ENCODE measurements around the gene PAN3. TPM values are rescaled to one million over a fixed set of nuclear protein-coding genes. Genes with fewer than 3 reads are reported as not detected.

PAN3 gene
- total RNA-seq, 4 donors from 2014 or later: 26.0 to 45.0 (median 34.1) TPM

DNA sequence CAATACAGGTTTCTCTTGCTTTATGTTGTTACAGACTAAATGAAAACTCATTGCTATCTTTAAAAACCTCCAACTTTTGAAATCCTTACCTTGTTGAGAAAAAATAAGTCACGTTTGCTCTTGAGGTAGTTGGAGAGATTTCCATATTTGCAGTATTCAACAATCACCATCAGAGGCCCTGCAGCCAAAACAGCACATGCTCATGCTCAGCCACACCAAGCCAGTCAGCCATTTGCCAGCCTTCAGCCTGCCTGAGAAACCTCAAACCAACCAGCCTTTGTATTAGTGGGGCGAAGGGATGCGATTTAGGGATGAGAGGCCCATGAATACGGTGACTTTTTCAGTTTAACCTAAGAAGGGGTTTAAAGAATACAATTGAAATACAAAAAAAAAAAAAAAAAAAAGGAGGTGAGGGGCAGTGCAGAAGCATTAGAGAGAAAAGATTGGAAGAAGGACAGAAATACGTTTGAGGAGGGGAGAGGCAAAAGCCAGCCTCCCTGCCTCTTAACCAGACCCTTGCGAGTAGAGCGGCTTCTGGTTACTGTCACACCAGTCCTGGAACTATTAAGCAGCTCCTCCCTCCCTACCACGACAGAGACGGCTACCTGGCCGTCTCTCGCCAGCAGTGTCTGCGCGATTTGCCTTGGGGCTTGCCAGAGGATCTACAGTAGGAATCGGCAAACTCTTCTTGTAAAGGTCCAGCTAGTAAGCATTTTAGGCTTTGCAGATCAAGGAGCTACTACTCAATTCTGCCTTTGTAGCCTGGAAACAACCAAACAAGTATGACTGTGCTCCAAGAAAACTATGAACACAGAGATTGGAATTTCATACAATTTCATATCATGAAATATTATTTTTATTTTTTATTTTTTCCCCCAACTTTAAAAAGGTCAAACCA, 189.3 kb downstream of the PAN3 start:
- peaks cover 0 to 17% (median 0%) of the 10 kb centered on the region in 3 donors for H3K4me1 ChIP-seq
- H3K9me3 ChIP-seq: no peaks in the 10 kb centered on the region
- H3K27ac ChIP-seq: no peak overlapping the region
- WGBS, 2 donors (ENCODE audit: low coverage in 1 of 2): 86 to 90% methylated on average over 3 to 14 of the region's 14 CpGs
- no peaks in the 10 kb centered on the region for H3K27me3 ChIP-seq
- TF ChIP-seq POLR2AphosphoS5 (IDR thresholded peaks at IDR 0.05): no peak
- H3K4me3 ChIP-seq: no peak overlapping the region
- no peak for ATAC-seq
- H3K36me3 ChIP-seq: no peaks in the 10 kb centered on the region

DNA sequence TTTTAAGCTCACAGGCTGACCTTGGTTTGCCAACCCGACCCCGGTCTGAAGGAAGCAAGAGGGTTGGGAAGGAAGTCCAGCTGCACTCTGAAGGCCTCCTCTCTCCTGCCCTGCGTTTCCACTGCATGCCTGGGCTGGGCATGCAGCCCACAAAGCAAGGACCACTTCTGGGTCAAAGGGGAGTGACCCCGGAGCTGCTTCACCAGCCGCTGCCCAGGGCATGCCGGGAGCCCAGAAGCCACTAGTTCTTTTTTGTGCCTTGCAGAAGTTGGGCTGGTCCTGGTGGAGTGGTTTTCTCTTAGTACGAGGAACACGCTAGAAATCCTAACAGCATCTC, 189.9 kb downstream of the PAN3 start:
- Histone ChIP-seq H3K4me1 (peaks cover 0 to 17% (median 0%) of the 10 kb centered on the region in 3 donors), H3K4me3 (no peak overlapping the region), H3K9me3 (no peaks in the 10 kb centered on the region), H3K27ac (no peak overlapping the region), H3K36me3 (no peaks in the 10 kb centered on the region), H3K27me3 (no peaks in the 10 kb centered on the region)
- TF ChIP-seq CTCF (IDR thresholded peaks at IDR 0.05) (no peak), EP300 (IDR thresholded peaks at IDR 0.05) (no peak)
- ATAC-seq: no peak
- 80% methylated on average over 6 of the region's 8 CpGs; no CpG with 5 or more reads in 1 of the 2 donors for WGBS, 2 donors (ENCODE audit: low coverage in 1 of 2)

DNA sequence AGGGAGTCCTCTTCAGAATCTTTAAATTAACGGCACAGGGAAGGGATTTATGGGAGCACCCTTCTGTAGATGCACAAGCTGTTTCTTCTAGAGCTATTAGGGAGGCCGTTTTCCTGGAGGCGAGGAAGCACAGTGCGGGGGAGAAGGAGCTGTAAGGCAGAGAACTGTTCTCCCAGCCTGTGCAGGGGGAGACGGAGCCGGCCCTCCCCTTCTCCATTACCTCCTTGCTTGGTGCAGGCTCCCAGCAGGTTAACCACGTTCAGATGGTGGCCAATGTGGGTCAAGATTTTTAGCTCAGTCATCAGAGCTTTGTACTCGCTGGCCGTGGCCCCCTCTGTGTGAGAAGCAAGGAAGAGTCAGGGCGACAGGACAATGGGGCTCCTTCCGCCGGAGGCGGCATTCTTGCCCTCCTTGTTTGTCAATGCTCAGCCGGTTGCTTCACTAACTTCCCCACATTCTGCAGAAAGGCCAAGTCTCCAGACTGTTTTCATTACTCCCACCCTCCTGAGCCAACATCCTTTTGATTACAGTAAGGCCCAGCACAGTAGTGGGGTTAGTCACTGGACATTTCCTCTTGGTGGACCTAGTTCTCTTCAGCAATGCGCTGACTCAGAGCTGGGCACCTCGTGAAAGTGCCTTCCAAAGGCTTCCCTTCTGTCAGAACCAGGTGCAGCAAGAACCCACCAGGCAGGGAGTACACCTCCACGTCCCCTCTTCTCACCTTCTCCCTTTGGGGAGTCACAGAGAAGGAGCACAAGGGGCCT, 191.2 kb downstream of the PAN3 start:
- peaks cover 0 to 14% (median 0%) of the 10 kb centered on the region in 3 donors for H3K4me1 ChIP-seq
- WGBS, 2 donors (ENCODE audit: low coverage in 1 of 2): 30 to 60% methylated on average over 1 to 4 of the region's 17 CpGs
- peak; percentile 7 for TF ChIP-seq POLR2AphosphoS5 (IDR thresholded peaks at IDR 0.05)
- TF ChIP-seq CTCF (IDR thresholded peaks at IDR 0.05): no peak
- H3K4me3 ChIP-seq: no peak overlapping the region
- H3K36me3 ChIP-seq: no peaks in the 10 kb centered on the region
- H3K27ac ChIP-seq: no peak overlapping the region
- no peaks in the 10 kb centered on the region for H3K27me3 ChIP-seq
- no peaks in the 10 kb centered on the region for H3K9me3 ChIP-seq
- ATAC-seq: peak; percentile 74

DNA sequence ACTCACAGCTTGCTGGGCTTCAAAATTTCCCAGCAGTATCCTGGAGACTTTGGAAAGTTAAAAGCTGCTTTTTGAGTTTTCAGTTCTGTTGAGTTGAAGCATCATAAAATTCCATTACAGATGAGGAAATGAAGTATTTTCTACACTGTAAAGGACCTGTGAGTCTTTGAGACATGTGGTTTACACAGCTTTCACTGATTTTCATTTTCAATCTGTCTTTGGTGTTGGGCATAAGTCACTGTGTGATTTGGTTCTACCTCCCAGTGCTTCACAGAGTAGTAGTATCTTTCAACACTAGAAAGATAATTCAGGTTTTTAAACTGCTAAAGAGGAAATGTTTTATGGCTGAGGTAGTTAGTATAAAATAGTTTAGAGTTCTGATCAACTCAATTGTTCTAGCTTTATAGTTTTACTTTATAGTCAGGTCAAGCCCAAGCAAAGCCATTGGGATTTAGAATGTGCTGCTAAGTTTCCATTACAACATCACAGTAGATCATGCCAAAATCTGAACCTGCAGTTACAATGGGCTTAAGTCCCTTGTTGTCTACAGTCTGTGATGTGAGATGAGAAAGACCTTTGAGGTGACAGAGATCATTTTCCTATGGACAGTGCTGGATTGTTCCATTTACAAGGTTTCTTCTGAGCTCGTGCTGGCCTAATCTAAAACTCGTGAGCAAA, 195.0 kb downstream of the PAN3 start:
- Histone ChIP-seq H3K9me3 (no peaks in the 10 kb centered on the region), H3K36me3 (no peaks in the 10 kb centered on the region), H3K27me3 (no peaks in the 10 kb centered on the region), H3K4me3 (no peak overlapping the region), H3K27ac (no peak overlapping the region), H3K4me1 (peaks cover 0 to 30% (median 3%) of the 10 kb centered on the region in 3 donors)
- 79 to 94% methylated on average over 2 of the region's 2 CpGs for WGBS, 2 donors (ENCODE audit: low coverage in 1 of 2)
- TF ChIP-seq CTCF (IDR thresholded peaks at IDR 0.05) (no peak), POLR2A (IDR thresholded peaks at IDR 0.05) (no peak), EP300 (IDR thresholded peaks at IDR 0.05) (no peak), POLR2AphosphoS5 (IDR thresholded peaks at IDR 0.05) (no peak)
- no peak for ATAC-seq

GRCh38 chr13:28336193-28336657, 197.9 kb downstream of the PAN3 start:
- Histone ChIP-seq H3K27ac (no peak overlapping the region), H3K27me3 (no peaks in the 10 kb centered on the region), H3K4me3 (no peak overlapping the region), H3K9me3 (no peaks in the 10 kb centered on the region), H3K4me1 (peaks cover 0 to 24% (median 3%) of the 10 kb centered on the region in 3 donors), H3K36me3 (no peaks in the 10 kb centered on the region)
- TF ChIP-seq CTCF (IDR thresholded peaks at IDR 0.05) (no peak), POLR2A (IDR thresholded peaks at IDR 0.05) (no peak), POLR2AphosphoS5 (IDR thresholded peaks at IDR 0.05) (peak; percentile 32)
- ATAC-seq: peak; percentile 71
- WGBS, 2 donors (ENCODE audit: low coverage in 1 of 2): 40% methylated on average over 2 of the region's 3 CpGs; no CpG with 5 or more reads in 1 of the 2 donors
